Erythroblast (primary cell): Measurements from ENCODE around the gene PDIA6.
A peak's percentile ranks its signal among the peaks of the same experiment; 100 is the strongest.
"Not testable (repeated sequence)": the region's sequence is repeated elsewhere in the genome, so short reads cannot be mapped to it uniquely, and the experiment has no call there.

Experiments
- DNase-seq, 2 experiments: peaks; one replicate each; lab custom pipeline; 2025; lab: John Stamatoyannopoulos, UW
- GATA1 ChIP-seq: IDR thresholded peaks from 2 replicates; pipeline ENCODE4 v1.6.1; 2011; ENCODE audit warnings: low read depth, mild to moderate bottlenecking, control low read depth, low read length, moderate library complexity
- POLR2A ChIP-seq: IDR thresholded peaks from 2 replicates; pipeline ENCODE4 v1.6.1; 2011; ENCODE audit warnings: mild to moderate bottlenecking, low read length

PDIA6 gene

GRCh38 chr2:10811517-10811916 is 1.1 kb downstream of the PDIA6 start:
- TF ChIP-seq POLR2A (no peak), GATA1 (no peak)
- peak in 1 of 2 experiments; percentile 44 for DNase-seq

- peak; percentile 21 to 34 for DNase-seq
- TF ChIP-seq POLR2A (no peak), GATA1 (no peak)
These were observed 2.1 kb downstream of the PDIA6 start for GRCh38 chr2:10810202-10811161.

- TF ChIP-seq GATA1 (no peak), POLR2A (no peak)
These were observed 6.0 kb downstream of the PDIA6 start for GRCh38 chr2:10806543-10806942.

GRCh38 chr2:10805990-10806389 is 6.6 kb downstream of the PDIA6 start:
- DNase-seq = not testable (repeated sequence)

More at GRCh38 chr2:10806543-10806942, 6.0 kb downstream of the PDIA6 start:
- no peak for DNase-seq

GRCh38 chr2:10802657-10803056 is 9.9 kb downstream of the PDIA6 start:
- no peak for DNase-seq
- TF ChIP-seq POLR2A (no peak), GATA1 (no peak)

- DNase-seq = no peak
- TF ChIP-seq GATA1 (no peak), POLR2A (no peak)
These were observed 12.4 kb downstream of the PDIA6 start for GRCh38 chr2:10800163-10800562.

GRCh38 chr2:10798783-10799182 is 13.8 kb downstream of the PDIA6 start:
- TF ChIP-seq GATA1 (no peak), POLR2A (no peak)
- no peak for DNase-seq

- DNase-seq = no peak
- TF ChIP-seq POLR2A (no peak), GATA1 (no peak)
These were observed 15.9 kb downstream of the PDIA6 start for GRCh38 chr2:10796703-10797102.

- no peak for TF ChIP-seq POLR2A
- TF ChIP-seq GATA1 = no peak
- no peak for DNase-seq
These were observed 17.0 kb downstream of the PDIA6 start for GRCh38 chr2:10795508-10796046.

GRCh38 chr2:10794876-10795275 is 17.7 kb downstream of the PDIA6 start:
- DNase-seq = peak; percentile 14 to 40
- TF ChIP-seq POLR2A (no peak), GATA1 (no peak)

GRCh38 chr2:10793816-10794215 is 18.8 kb downstream of the PDIA6 start:
- DNase-seq = no peak
- no peak for TF ChIP-seq POLR2A
- no peak for TF ChIP-seq GATA1

GRCh38 chr2:10792660-10793400 is 19.8 kb downstream of the PDIA6 start:
- no peak for TF ChIP-seq GATA1
- TF ChIP-seq POLR2A = no peak
- DNase-seq = no peak

GRCh38 chr2:10792001-10792634 is 20.5 kb downstream of the PDIA6 start:
- no peak for DNase-seq
- TF ChIP-seq GATA1 (no peak), POLR2A (no peak)
